Astrocyte of the hippocampus (primary cell): ENCODE results near the gene DMRTB1.
"Not testable (repeated sequence)": the region's sequence is repeated elsewhere in the genome, so short reads cannot be mapped to it uniquely, and the experiment has no call there.

Source experiments
- DNase-seq: peaks from one replicate; pipeline ENCODE4 v3.0.0; 2011; ENCODE audit warnings: low read depth, low spot score

DMRTB1 gene

GRCh38 chr1:53459321-53460175 is at the start of gene DMRTB1:
Gene DMRTB1, plus strand, starts transcription at chr1:53459399. Its CDS starts 55 bp downstream, at chr1:53459454.
- no peak for DNase-seq

GRCh38 chr1:53409695-53410094 is 49.5 kb upstream of the DMRTB1 start:
- no peak for DNase-seq

- no peak for DNase-seq
Observed at GRCh38 chr1:53410100-53410541, 49.1 kb upstream of the DMRTB1 start.

GRCh38 chr1:53410701-53411100 is 48.5 kb upstream of the DMRTB1 start:
- DNase-seq, result no peak

- no peak for DNase-seq
Observed at GRCh38 chr1:53411541-53412152, 47.6 kb upstream of the DMRTB1 start.

- peak; percentile 88 for DNase-seq
Observed at GRCh38 chr1:53412285-53413174, 46.7 kb upstream of the DMRTB1 start.

GRCh38 chr1:53413175-53414001 is 45.8 kb upstream of the DMRTB1 start:
- peak; percentile 87 for DNase-seq

GRCh38 chr1:53414632-53415031 is 44.6 kb upstream of the DMRTB1 start:
- no peak for DNase-seq

GRCh38 chr1:53415432-53415831 is 43.8 kb upstream of the DMRTB1 start:
- no peak for DNase-seq

GRCh38 chr1:53416269-53416813 is 42.9 kb upstream of the DMRTB1 start:
- no peak for DNase-seq

- DNase-seq, result no peak
Observed at GRCh38 chr1:53417074-53417511, 42.1 kb upstream of the DMRTB1 start.

- DNase-seq, result no peak
Observed at GRCh38 chr1:53419034-53419433, 40.2 kb upstream of the DMRTB1 start.

GRCh38 chr1:53420341-53420740 is 38.9 kb upstream of the DMRTB1 start:
- DNase-seq, result peak; percentile 32

GRCh38 chr1:53421208-53421607 is 38.0 kb upstream of the DMRTB1 start:
- no peak for DNase-seq

- no peak for DNase-seq
Observed at GRCh38 chr1:53430261-53430660, 28.9 kb upstream of the DMRTB1 start.

GRCh38 chr1:53430779-53431178 is 28.4 kb upstream of the DMRTB1 start:
- no peak for DNase-seq

- DNase-seq, result no peak
Observed at GRCh38 chr1:53431244-53431643, 28.0 kb upstream of the DMRTB1 start.

- DNase-seq, result no peak
Observed at GRCh38 chr1:53431805-53432565, 27.2 kb upstream of the DMRTB1 start.

GRCh38 chr1:53432611-53433010 is 26.6 kb upstream of the DMRTB1 start:
- no peak for DNase-seq

- not testable (repeated sequence) for DNase-seq
Observed at GRCh38 chr1:53434405-53435007, 24.7 kb upstream of the DMRTB1 start.
